T47D (cell line): ENCODE results near the gene DMD.
A peak's percentile ranks its signal among the peaks of the same experiment; 100 is the strongest.

Experiments used
- DNase-seq, 2 experiments: peaks; one replicate each; pipeline versions ENCODE4 v3.0.0 to v3.0.0-alpha.2; 2011 to 2012; ENCODE audit warnings: low read depth in 1 of 2, low spot score in 1 of 2
- JUND ChIP-seq: IDR thresholded peaks from 2 replicates; pipeline ENCODE4 v1.6.1; 2012; ENCODE audit warnings: low read depth
- in situ Hi-C: cut with HindIII; loops from 2 replicates; pipeline ENCODE4 v1.10.0; 2016; ENCODE audit warnings: low sequenced_read_pairs, low pct_unique_long_range_greater_than_20kb

Gene DMD

GRCh38 chrX:31837445-31838049 lies 1373.8 kb downstream of the DMD start:
- no peak for DNase-seq
- in situ Hi-C loops = no loop called here
- TF ChIP-seq JUND = no peak

GRCh38 chrX:31836479-31836878 lies 1374.9 kb downstream of the DMD start:
- no peak for TF ChIP-seq JUND
- no peak for DNase-seq
- in situ Hi-C loops = no loop called here

GRCh38 chrX:31832263-31832662 lies 1379.1 kb downstream of the DMD start:
- no peak for TF ChIP-seq JUND
- in situ Hi-C loops = no loop called here
- DNase-seq = no peak

- in situ Hi-C loops = no loop called here
- no peak for TF ChIP-seq JUND
- peak in 1 of 2 experiments; percentile 18 for DNase-seq
These were observed 1390.7 kb downstream of the DMD start for GRCh38 chrX:31820430-31821210.

GRCh38 chrX:31819455-31819854 lies 1391.9 kb downstream of the DMD start:
- no peak for DNase-seq
- in situ Hi-C loops = no loop called here

GRCh38 chrX:31811106-31811505 lies 1400.2 kb downstream of the DMD start:
- no peak for DNase-seq
- no peak for TF ChIP-seq JUND
- in situ Hi-C loops = no loop called here

More at GRCh38 chrX:31819455-31819854, 1391.9 kb downstream of the DMD start:
- TF ChIP-seq JUND = no peak

- in situ Hi-C loops = no loop called here
- DNase-seq = no peak
- TF ChIP-seq JUND = no peak
These were observed 1403.0 kb downstream of the DMD start for GRCh38 chrX:31808357-31808756.

GRCh38 chrX:31807165-31807564 lies 1404.2 kb downstream of the DMD start:
- no peak for DNase-seq
- no peak for TF ChIP-seq JUND
- in situ Hi-C loops = no loop called here

GRCh38 chrX:31805781-31806180 lies 1405.6 kb downstream of the DMD start:
- TF ChIP-seq JUND = no peak
- no peak for DNase-seq
- in situ Hi-C loops = no loop called here

GRCh38 chrX:31800219-31800618 lies 1411.1 kb downstream of the DMD start:
- no peak for TF ChIP-seq JUND

GRCh38 chrX:31796624-31797023 lies 1414.7 kb downstream of the DMD start:
- no peak for DNase-seq
- in situ Hi-C loops = no loop called here
- no peak for TF ChIP-seq JUND

More at GRCh38 chrX:31800219-31800618, 1411.1 kb downstream of the DMD start:
- DNase-seq = no peak
- in situ Hi-C loops = no loop called here

GRCh38 chrX:31747411-31747810 lies 1463.9 kb downstream of the DMD start:
- DNase-seq = no peak
- no peak for TF ChIP-seq JUND
- in situ Hi-C loops = no loop called here

GRCh38 chrX:31743004-31743403 lies 1468.3 kb downstream of the DMD start:
- in situ Hi-C loops = no loop called here
- DNase-seq = no peak
- no peak for TF ChIP-seq JUND
